ENCODE results near the gene HMGN2. TPM values are rescaled to one million over a fixed set of nuclear protein-coding genes. Genes with fewer than 3 reads are reported as not detected.

HMGN2 gene
- total and polyA plus RNA-seq, 2 of the 13 experiments (the other 11 are each of a cell fraction or from before 2014, with no cell fraction given): 63.4 to 343 TPM

- TF ChIP-seq, protein P1, sequence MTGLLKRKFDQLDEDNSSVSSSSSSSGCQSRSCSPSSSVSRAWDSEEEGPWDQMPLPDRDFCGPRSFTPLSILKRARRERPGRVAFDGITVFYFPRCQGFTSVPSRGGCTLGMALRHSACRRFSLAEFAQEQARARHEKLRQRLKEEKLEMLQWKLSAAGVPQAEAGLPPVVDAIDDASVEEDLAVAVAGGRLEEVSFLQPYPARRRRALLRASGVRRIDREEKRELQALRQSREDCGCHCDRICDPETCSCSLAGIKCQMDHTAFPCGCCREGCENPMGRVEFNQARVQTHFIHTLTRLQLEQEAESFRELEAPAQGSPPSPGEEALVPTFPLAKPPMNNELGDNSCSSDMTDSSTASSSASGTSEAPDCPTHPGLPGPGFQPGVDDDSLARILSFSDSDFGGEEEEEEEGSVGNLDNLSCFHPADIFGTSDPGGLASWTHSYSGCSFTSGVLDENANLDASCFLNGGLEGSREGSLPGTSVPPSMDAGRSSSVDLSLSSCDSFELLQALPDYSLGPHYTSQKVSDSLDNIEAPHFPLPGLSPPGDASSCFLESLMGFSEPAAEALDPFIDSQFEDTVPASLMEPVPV (CRISPR knock-in tag; IDR thresholded peaks at IDR 0.05): peak; percentile 99
- no peak for TF ChIP-seq SMARCE1 (IDR thresholded peaks at IDR 0.05; ENCODE audit: borderline replicate concordance)
- peak; percentile 96; the same call in 1 of the 2 replicates for TF ChIP-seq ZNF790 (CRISPR knock-in tag; IDR thresholded peaks at IDR 0.05; ENCODE audit: borderline replicate concordance)
- no peak for TF ChIP-seq HMGA1 (CRISPR knock-in tag; conservative IDR thresholded peaks at IDR 0.05)
- TF ChIP-seq, protein P2, sequence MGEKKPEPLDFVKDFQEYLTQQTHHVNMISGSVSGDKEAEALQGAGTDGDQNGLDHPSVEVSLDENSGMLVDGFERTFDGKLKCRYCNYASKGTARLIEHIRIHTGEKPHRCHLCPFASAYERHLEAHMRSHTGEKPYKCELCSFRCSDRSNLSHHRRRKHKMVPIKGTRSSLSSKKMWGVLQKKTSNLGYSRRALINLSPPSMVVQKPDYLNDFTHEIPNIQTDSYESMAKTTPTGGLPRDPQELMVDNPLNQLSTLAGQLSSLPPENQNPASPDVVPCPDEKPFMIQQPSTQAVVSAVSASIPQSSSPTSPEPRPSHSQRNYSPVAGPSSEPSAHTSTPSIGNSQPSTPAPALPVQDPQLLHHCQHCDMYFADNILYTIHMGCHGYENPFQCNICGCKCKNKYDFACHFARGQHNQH (CRISPR knock-in tag; IDR thresholded peaks at IDR 0.05): peak; percentile 90
- TF ChIP-seq, protein P3, sequence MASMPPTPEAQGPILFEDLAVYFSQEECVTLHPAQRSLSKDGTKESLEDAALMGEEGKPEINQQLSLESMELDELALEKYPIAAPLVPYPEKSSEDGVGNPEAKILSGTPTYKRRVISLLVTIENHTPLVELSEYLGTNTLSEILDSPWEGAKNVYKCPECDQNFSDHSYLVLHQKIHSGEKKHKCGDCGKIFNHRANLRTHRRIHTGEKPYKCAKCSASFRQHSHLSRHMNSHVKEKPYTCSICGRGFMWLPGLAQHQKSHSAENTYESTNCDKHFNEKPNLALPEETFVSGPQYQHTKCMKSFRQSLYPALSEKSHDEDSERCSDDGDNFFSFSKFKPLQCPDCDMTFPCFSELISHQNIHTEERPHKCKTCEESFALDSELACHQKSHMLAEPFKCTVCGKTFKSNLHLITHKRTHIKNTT (CRISPR knock-in tag; IDR thresholded peaks at IDR 0.05): no peak
- peak; percentile 96 for TF ChIP-seq ZC3H13 (CRISPR knock-in tag; IDR thresholded peaks at IDR 0.05)
- 0 out of 2 replicates have a peak, but pooled peaks have one; percentile 69 for TF ChIP-seq ISX (CRISPR knock-in tag; conservative IDR thresholded peaks at IDR 0.05)
- peak; percentile 99 for TF ChIP-seq NRL (CRISPR knock-in tag; IDR thresholded peaks at IDR 0.05; ENCODE audit: borderline replicate concordance)
- peak; percentile 83 for TF ChIP-seq SNAPC4 (CRISPR knock-in tag; IDR thresholded peaks at IDR 0.05)
- TF ChIP-seq TFDP2 (CRISPR knock-in tag; IDR thresholded peaks at IDR 0.05): peak; percentile 99
- 0 out of 2 replicates have a peak, but pooled peaks have one; percentile 26 for TF ChIP-seq DMTF1 (CRISPR knock-in tag; IDR thresholded peaks at IDR 0.05)
- TF ChIP-seq, protein P4, sequence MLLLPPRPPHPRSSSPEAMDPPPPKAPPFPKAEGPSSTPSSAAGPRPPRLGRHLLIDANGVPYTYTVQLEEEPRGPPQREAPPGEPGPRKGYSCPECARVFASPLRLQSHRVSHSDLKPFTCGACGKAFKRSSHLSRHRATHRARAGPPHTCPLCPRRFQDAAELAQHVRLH (CRISPR knock-in tag; IDR thresholded peaks at IDR 0.05; ENCODE audit: borderline replicate concordance, low read depth): peak; percentile 88; the same call in 1 of the 2 replicates
Measured at GRCh38 chr1:26431979-26432695, 40.1 kb upstream of the HMGN2 start, which contains the start of gene DHDDS (continued).

Measured in HepG2 (cell line).